Measurements from ENCODE around the gene SSTR3.

DNA sequence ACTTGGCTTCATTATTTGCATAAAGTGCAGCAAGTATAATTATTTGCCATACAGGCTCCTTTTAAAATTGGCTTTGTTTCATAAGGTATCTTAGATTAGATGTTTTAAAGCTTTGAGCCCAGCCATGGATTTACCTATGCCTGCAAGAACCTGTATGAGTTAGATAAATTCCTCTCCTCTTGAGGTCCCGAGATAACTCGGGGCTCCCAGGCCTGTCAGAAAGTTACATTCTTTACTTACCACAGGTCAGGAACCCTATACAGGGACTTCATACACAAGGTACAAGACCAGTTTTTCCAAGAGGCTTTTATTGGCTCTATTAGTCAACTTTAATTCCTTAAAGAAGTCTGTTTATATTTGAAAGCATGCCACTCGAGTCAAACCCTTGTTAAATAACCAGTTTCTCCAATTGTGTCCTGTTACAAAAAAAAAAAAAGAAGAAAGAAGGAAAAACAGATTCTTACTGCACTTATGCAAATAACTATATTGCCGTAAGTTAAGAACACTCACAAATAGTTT lies 22.0 kb downstream of the SSTR3 start:
- TF ChIP-seq POLR2A (IDR thresholded peaks at IDR 0.05) (no peak), CTCF (IDR thresholded peaks at IDR 0.05) (no peak), EP300 (IDR thresholded peaks at IDR 0.05) (no peak)

Data from sigmoid colon (tissue), 4 donors.